ENCODE measurements around the gene DTNA.

The DTNA gene

DNA sequence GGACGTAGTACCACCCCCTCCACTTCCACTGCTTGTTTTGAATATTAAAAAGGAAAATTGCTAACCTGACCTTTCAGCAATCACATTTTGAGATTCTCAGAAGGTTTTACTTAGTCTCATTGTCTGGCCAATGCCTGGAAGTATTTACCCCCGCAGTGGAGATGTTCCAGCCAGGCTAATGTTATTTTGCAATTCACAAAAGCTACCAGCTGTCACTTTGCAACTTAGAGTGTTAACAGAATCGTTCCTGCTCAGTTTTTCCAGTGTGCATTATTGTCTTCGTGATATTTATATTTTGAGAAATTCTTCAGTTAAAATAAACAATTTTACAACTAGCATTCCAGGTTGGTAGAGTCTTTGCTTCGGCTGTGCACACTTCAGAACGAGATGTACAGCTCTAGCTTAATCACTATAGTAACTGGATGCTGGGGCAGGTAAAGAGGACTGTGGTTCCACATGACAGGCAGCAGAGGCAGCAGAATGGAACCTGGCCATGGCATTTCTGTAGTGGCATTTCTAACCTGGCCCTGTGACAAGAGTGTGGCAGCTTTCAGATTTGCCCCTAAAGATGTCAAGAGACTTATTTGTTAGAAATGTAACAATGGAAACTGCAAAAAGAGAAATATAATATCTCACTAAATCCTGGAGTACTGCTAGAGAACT lies 85.1 kb downstream of the DTNA start:
- no peak overlapping the region for H3K4me3 ChIP-seq (ENCODE audit: low read depth, low read length)
- TF ChIP-seq, protein P1, sequence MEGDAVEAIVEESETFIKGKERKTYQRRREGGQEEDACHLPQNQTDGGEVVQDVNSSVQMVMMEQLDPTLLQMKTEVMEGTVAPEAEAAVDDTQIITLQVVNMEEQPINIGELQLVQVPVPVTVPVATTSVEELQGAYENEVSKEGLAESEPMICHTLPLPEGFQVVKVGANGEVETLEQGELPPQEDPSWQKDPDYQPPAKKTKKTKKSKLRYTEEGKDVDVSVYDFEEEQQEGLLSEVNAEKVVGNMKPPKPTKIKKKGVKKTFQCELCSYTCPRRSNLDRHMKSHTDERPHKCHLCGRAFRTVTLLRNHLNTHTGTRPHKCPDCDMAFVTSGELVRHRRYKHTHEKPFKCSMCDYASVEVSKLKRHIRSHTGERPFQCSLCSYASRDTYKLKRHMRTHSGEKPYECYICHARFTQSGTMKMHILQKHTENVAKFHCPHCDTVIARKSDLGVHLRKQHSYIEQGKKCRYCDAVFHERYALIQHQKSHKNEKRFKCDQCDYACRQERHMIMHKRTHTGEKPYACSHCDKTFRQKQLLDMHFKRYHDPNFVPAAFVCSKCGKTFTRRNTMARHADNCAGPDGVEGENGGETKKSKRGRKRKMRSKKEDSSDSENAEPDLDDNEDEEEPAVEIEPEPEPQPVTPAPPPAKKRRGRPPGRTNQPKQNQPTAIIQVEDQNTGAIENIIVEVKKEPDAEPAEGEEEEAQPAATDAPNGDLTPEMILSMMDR (IDR thresholded peaks at IDR 0.05; ENCODE audit: low read depth, low read length), result no peak

DNA sequence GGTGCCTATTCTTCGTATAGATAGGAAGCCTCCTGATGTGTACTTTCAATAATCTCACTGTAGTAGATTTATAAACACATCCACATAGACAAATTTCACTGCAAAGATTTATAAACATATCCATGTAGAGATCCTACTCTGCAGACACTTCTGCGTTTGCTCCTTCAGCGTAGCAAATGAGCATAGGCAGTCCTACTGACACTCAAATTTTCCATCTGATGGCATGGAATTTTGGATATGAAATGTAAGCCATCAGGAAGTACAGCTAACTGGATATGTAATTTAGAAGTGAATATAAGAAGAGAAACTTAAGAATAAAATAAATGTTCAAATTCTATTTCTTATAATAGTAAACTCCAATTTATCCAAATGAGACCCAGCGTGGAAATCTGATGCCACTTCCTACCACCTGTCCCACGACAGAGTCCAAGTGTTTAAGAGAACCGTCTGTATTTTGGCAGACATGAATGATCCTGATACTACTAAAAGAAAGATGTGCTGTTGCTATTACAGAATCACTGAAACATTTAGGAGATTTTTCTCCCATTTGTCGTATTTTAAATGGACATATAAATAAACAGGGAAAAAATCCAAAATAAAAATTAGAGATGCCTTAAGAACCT lies 86.0 kb downstream of the DTNA start:
- TF ChIP-seq, protein P1 (IDR thresholded peaks at IDR 0.05; ENCODE audit: low read depth, low read length), result no peak
- no peak overlapping the region for H3K4me3 ChIP-seq (ENCODE audit: low read depth, low read length)

DNA sequence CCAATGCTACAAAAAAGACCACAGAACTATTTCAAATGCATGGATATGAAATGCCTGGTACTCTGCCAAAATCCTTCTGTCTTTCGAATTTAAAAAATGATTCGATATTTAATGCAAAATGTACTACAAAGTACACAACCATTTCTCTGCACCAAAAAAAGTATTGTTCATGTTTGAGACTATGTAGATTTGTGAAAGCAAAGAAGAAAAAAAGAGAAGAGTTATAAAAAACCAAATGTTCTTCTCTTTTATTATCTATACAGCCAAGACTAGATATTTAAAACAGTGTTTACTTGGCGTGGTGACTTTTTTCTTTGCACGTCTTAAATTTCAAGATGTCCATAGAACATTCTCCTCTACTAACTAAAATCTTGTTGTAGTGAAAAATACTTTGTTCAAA lies 89.2 kb downstream of the DTNA start:
- H3K4me3 ChIP-seq (ENCODE audit: low read depth, low read length), result no peak overlapping the region
- TF ChIP-seq, protein P1 (IDR thresholded peaks at IDR 0.05; ENCODE audit: low read depth, low read length), result no peak

DNA sequence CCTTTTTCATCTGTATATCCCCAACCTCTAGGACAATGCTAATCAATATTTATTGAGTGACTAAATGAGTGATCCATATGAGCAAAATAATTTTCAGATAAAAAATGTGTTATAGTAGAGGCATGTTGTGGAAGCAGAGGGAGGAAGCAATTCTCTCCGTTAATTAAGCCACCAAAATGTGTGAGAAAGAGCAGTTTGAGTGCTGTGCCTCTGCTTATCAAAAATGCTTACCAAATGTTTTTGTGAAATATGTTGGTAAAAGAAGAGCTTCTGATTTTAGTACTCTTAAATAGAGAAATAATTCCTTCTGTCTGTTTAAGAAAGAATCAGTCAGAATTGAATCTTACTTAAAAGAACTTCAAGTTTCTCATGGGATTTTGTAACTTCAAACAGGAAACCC lies 90.3 kb downstream of the DTNA start:
- H3K4me3 ChIP-seq (ENCODE audit: low read depth, low read length), result no peak overlapping the region

DNA sequence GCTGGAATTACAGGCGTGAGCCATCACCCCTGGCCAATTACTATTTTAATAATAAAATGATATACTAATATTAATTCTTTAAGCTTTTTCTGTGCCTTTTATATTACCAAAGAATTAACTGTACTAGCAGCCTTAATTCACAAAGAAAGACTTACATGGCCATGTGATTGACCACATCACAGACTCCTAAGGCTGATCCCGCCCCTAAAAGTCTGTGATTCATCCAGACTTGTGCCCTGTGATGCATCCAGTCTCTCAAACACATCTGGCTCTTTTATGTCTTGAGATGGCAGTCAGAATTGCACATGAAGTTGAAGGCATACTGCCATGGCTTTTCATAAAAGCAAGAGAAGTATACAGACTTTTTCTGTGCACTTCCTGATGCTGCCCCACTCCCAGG lies 91.7 kb downstream of the DTNA start:
- no peak overlapping the region for H3K4me3 ChIP-seq (ENCODE audit: low read depth, low read length)
- TF ChIP-seq, protein P1 (IDR thresholded peaks at IDR 0.05; ENCODE audit: low read depth, low read length), result no peak

More for the DNA sequence above, 90.3 kb downstream of the DTNA start:
- TF ChIP-seq, protein P1 (IDR thresholded peaks at IDR 0.05; ENCODE audit: low read depth, low read length), result no peak

DNA sequence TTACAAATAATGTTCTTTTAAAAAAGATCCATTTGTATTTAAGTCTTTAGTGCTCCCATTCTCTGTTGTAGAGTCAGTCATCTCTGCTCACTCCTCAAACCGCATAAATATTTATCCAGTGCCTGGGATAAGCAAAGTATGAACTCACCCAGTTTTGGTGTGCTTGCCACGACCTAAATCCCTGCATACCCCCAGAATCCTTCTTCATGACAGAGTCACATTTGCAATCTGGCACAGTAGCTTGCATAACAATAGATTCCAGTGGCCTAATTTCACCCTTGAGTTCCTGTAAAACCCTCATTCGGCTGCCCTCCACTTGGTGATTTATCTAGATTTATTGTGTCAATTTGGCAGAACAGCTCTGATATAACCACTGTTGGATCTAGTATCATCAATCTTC lies 92.9 kb downstream of the DTNA start:
- H3K4me3 ChIP-seq (ENCODE audit: low read depth, low read length), result no peak overlapping the region
- TF ChIP-seq, protein P1 (IDR thresholded peaks at IDR 0.05; ENCODE audit: low read depth, low read length), result no peak

DNA sequence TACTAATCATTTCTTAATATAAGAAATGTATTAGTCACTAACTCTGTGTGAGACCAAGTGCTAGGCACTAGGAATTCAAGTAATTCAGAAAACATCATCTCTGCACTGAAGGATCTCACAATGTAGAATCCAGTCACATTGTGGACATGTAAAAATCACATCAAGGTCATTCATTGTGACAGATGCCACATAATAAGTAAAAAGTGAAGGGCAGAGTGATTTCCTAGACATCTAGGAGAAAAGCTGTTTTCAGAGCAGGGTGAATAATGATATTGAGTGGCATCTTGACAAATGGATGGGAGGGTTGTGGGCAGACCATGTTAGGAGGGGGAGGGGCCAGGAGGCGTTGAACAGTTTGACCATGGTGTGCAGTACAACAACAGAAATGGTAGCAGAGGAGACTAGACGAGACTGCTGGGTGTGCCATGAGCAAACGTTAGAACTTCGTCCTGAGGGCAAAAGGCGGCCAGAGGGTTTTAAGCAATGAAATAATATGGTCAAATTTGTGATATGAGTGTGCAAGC lies 93.8 kb downstream of the DTNA start:
- TF ChIP-seq, protein P1 (IDR thresholded peaks at IDR 0.05; ENCODE audit: low read depth, low read length), result no peak
- H3K4me3 ChIP-seq (ENCODE audit: low read depth, low read length), result no peak overlapping the region

Data from WI38 (cell line).